Subcutaneous adipose tissue (tissue), 4 donors: ENCODE measurements around the gene GLT6D1. TPM values are rescaled to one million over a fixed set of nuclear protein-coding genes. Genes with fewer than 3 reads are reported as not detected.

Experiments
- CTCF ChIP-seq: fragments of 450-650 bp; IDR thresholded peaks from one replicate; pipeline ENCODE4 v1.5.1; 2016; ENCODE audit warnings: low read depth, mild to moderate bottlenecking, control low read depth, antibody characterized with exemption, moderate library complexity
- total RNA-seq, 4 donors: library from RNA; depleted of rRNA; stranded (reverse); fragments of >200 nt; gene quantifications; one replicate each; pipeline ENCODE4 v1.1.0, GENCODE V29; 2016

The GLT6D1 gene
- total RNA-seq, 4 donors from 2014 or later: not detected

- TF ChIP-seq CTCF: no peak
Observed at GRCh38 chr9:135663857-135664256, 24.5 kb upstream of the GLT6D1 start.

- no peak for TF ChIP-seq CTCF
Observed at GRCh38 chr9:135663451-135663770, 24.1 kb upstream of the GLT6D1 start.

GRCh38 chr9:135662758-135663450 is 23.6 kb upstream of the GLT6D1 start, which contains the start of gene LCN9:
Gene LCN9, plus strand, starts transcription at chr9:135663309. Its CDS starts 13 bp downstream, at chr9:135663322.
- TF ChIP-seq CTCF: no peak

- TF ChIP-seq CTCF: no peak
Observed at GRCh38 chr9:135661816-135662560, 22.6 kb upstream of the GLT6D1 start.

- no peak for TF ChIP-seq CTCF
Observed at GRCh38 chr9:135660407-135660806, 21.1 kb upstream of the GLT6D1 start.

GRCh38 chr9:135659252-135659651 is 19.9 kb upstream of the GLT6D1 start:
- TF ChIP-seq CTCF: no peak

- no peak for TF ChIP-seq CTCF
Observed at GRCh38 chr9:135657416-135657815, 18.1 kb upstream of the GLT6D1 start.
